ENCODE data around the gene SS18L1.

- TF ChIP-seq CTCF (IDR thresholded peaks at IDR 0.05) (no peak), SIN3A (IDR thresholded peaks at IDR 0.05; ENCODE audit: borderline replicate concordance, insufficient read depth, low read depth, low read length) (no peak), REST (IDR thresholded peaks at IDR 0.05; ENCODE audit: insufficient read depth in 1 of 2, low read depth in 2 of 2, low read length in 1 of 2) (no peak)
Measured at GRCh38 chr20:62201173-62202082, 57.9 kb downstream of the SS18L1 start.

Data from Panc1 (cell line).